Breast epithelium (tissue), 3 donors: ENCODE data around the gene THAP2.

Experiments used
- POLR2A ChIP-seq: fragments of 450-650 bp; IDR thresholded peaks from one replicate; pipeline ENCODE4 v1.6.1; 2016; ENCODE audit warnings: antibody characterized with exemption, mild to moderate bottlenecking, moderate library complexity
- TF ChIP-seq, protein P1 (sequence below), 3 donors: fragments of 450-650 bp; IDR thresholded peaks; one replicate each; pipeline ENCODE4 v1.5.1; 2016 to 2017; ENCODE audit warnings: antibody characterized with exemption in 3 of 3, mild to moderate bottlenecking in 3 of 3, moderate library complexity in 3 of 3

GRCh38 chr12:71708658-71709057 is 44.6 kb downstream of the THAP2 start:
- TF ChIP-seq, protein P1, sequence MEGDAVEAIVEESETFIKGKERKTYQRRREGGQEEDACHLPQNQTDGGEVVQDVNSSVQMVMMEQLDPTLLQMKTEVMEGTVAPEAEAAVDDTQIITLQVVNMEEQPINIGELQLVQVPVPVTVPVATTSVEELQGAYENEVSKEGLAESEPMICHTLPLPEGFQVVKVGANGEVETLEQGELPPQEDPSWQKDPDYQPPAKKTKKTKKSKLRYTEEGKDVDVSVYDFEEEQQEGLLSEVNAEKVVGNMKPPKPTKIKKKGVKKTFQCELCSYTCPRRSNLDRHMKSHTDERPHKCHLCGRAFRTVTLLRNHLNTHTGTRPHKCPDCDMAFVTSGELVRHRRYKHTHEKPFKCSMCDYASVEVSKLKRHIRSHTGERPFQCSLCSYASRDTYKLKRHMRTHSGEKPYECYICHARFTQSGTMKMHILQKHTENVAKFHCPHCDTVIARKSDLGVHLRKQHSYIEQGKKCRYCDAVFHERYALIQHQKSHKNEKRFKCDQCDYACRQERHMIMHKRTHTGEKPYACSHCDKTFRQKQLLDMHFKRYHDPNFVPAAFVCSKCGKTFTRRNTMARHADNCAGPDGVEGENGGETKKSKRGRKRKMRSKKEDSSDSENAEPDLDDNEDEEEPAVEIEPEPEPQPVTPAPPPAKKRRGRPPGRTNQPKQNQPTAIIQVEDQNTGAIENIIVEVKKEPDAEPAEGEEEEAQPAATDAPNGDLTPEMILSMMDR (IDR thresholded peaks at IDR 0.05) = no peak
- no peak for TF ChIP-seq POLR2A
